OCI-LY3 (cell line): Measurements from ENCODE around the gene PTK6.
"Not testable (repeated sequence)": the region's sequence is repeated elsewhere in the genome, so short reads cannot be mapped to it uniquely, and the experiment has no call there.

Experiments used
- H2AFZ ChIP-seq: fragments of 200-600, 300-600 bp; shearing (Covaris generic); 2 replicates; pipeline ENCODE4 v1.6.0; 2014; ENCODE audit warnings: antibody characterized with exemption, low read depth, low read length
- H3K27ac ChIP-seq: fragments of 200-600, 300-600 bp; sonication (generic); 2 replicates; pipeline ENCODE4 v1.5.1; 2014; ENCODE audit warnings: mild to moderate bottlenecking, low read length, moderate library complexity, mixed read lengths
- H3K27me3 ChIP-seq: fragments of 200-600, 300-600 bp; sonication (generic); 2 replicates; pipeline ENCODE4 v1.6.1; 2014; ENCODE audit warnings: low read depth, low read length, mixed read lengths
- H3K36me3 ChIP-seq: fragments of 200-600, 300-600 bp; sonication (generic); replicated peaks from 2 replicates; pipeline ENCODE3; 2014; ENCODE audit warnings: low read depth, low read length, mixed read lengths
- H3K4me1 ChIP-seq: fragments of 300-600, 200-600 bp; sonication (generic); 2 replicates; pipeline ENCODE4 v1.6.1; 2014; ENCODE audit warnings: low read length, mixed read lengths
- H3K4me2 ChIP-seq: fragments of 200-600, 300-600 bp; sonication (generic); 2 replicates; pipeline ENCODE4 v1.6.1; 2014; ENCODE audit warnings: low read length, mixed read lengths
- H3K4me3 ChIP-seq: fragments of 300-600, 200-600 bp; sonication (generic); 2 replicates; pipeline ENCODE4 v1.5.1; 2014; ENCODE audit warnings: antibody characterized with exemption, mild to moderate bottlenecking, low read length, moderate library complexity
- H3K79me2 ChIP-seq: fragments of 300-600, 200-600 bp; shearing (Covaris generic); 2 replicates; pipeline ENCODE4 v1.6.1; 2014; ENCODE audit warnings: mild to moderate bottlenecking, low read length, mixed read lengths
- H3K9ac ChIP-seq: fragments of 300-600, 200-600 bp; shearing (Covaris generic); 2 replicates; pipeline ENCODE4 v1.6.0; 2014; ENCODE audit warnings: mild to moderate bottlenecking, low read length, moderate library complexity
- H3K9me3 ChIP-seq: fragments of 200-600, 300-600 bp; shearing (Covaris generic); 2 replicates; pipeline ENCODE4 v1.6.1; 2014; ENCODE audit warnings: low read length, mixed read lengths; ENCODE audit not compliant: insufficient read depth
- H4K20me1 ChIP-seq: fragments of 200-600, 300-600 bp; sonication (generic); 2 replicates; pipeline ENCODE4 v1.6.1; 2016; ENCODE audit warnings: low read length, mixed read lengths; ENCODE audit not compliant: insufficient read depth
- EZH2phosphoT487 ChIP-seq: fragments of 200-600 bp; shearing (Covaris generic); IDR thresholded peaks from 2 replicates; pipeline ENCODE4 v1.6.1; 2018; ENCODE audit warnings: antibody characterized with exemption, mixed run types, low read depth
- TF ChIP-seq, protein P1 (sequence below): fragments of 200-600, 300-600 bp; sonication (generic); IDR thresholded peaks from 2 replicates; pipeline ENCODE4 v1.5.1; 2014; ENCODE audit warnings: antibody characterized with exemption, low read length, low read depth

PTK6 gene

DNA sequence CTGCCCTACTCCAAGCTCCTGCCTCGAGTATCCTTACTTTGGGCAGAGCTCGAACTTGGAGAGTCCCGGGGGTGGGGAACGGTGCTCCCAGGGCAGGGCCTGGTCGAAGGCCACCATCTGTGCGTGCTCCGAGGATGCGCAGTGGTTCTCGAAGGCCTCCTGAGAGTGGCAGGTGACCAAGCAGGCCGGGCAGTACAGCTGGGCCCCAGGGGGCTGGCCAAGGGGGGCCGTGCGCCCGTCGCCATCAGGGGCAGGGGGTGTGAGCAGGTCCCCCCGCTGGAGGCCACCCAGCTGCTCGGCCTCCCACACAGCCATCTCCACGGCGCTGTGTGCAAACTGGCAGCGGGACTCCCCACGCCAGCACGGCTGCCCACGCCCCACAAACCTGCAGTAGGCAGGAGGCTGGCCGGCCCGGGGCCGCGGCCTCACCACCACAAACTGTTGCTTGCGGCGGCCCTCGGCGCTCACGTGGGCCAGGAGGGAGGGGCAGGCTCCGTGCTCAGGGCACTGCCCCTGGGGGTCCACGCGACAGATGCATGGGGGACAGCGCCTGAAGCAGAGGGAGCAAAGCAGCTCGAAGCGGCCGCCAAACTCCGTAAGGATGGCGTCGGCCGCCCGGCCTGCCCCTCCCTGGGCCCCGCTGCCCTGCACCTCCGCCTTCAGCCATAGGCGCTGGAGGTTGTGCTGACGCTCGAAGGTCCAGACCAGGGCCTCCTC, 35.1 kb upstream of the PTK6 start:
- Histone ChIP-seq H3K36me3 (no peaks in the 10 kb centered on the region), H3K9me3 (no peaks in the 10 kb centered on the region), H3K4me2 (no peak overlapping the region), H2AFZ (no peak overlapping the region), H3K27me3 (peaks cover 73% of the 10 kb centered on the region), H3K79me2 (no peaks in the 10 kb centered on the region), H3K4me1 (peaks cover 33% of the 10 kb centered on the region), H3K9ac (no peak overlapping the region), H4K20me1 (peaks cover 36% of the 10 kb centered on the region), H3K27ac (no peak overlapping the region), H3K4me3 (no peak overlapping the region)
- TF ChIP-seq EZH2phosphoT487 = no peak
- TF ChIP-seq, protein P1, sequence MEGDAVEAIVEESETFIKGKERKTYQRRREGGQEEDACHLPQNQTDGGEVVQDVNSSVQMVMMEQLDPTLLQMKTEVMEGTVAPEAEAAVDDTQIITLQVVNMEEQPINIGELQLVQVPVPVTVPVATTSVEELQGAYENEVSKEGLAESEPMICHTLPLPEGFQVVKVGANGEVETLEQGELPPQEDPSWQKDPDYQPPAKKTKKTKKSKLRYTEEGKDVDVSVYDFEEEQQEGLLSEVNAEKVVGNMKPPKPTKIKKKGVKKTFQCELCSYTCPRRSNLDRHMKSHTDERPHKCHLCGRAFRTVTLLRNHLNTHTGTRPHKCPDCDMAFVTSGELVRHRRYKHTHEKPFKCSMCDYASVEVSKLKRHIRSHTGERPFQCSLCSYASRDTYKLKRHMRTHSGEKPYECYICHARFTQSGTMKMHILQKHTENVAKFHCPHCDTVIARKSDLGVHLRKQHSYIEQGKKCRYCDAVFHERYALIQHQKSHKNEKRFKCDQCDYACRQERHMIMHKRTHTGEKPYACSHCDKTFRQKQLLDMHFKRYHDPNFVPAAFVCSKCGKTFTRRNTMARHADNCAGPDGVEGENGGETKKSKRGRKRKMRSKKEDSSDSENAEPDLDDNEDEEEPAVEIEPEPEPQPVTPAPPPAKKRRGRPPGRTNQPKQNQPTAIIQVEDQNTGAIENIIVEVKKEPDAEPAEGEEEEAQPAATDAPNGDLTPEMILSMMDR = no peak

DNA sequence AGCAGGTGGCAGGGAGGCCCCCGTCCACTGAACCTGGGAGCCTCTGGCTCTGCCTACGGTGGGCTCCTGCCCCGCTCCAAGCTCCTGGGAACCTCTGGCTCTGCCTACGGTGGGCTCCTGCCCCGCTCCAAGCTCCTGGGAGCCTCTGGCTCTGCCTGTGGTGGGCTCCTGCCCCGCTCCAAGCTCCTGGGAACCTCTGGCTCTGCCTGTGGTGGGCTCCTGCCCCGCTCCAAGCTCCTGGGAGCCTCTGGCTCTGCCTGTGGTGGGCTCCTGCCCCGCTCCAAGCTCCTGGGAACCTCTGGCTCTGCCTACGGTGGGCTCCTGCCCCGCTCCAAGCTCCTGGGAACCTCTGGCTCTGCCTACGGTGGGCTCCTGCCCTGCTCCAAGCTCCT, 33.9 kb upstream of the PTK6 start:
- H2AFZ ChIP-seq, H3K27ac ChIP-seq, H3K9me3 ChIP-seq, H3K79me2 ChIP-seq, H3K9ac ChIP-seq, H3K4me3 ChIP-seq, H3K4me2 ChIP-seq, H3K36me3 ChIP-seq: not testable (repeated sequence)
- H4K20me1 ChIP-seq = peaks cover 47% of the 10 kb centered on the region
- H3K4me1 ChIP-seq = peaks cover 33% of the 10 kb centered on the region
- H3K27me3 ChIP-seq = peaks cover 74% of the 10 kb centered on the region

DNA sequence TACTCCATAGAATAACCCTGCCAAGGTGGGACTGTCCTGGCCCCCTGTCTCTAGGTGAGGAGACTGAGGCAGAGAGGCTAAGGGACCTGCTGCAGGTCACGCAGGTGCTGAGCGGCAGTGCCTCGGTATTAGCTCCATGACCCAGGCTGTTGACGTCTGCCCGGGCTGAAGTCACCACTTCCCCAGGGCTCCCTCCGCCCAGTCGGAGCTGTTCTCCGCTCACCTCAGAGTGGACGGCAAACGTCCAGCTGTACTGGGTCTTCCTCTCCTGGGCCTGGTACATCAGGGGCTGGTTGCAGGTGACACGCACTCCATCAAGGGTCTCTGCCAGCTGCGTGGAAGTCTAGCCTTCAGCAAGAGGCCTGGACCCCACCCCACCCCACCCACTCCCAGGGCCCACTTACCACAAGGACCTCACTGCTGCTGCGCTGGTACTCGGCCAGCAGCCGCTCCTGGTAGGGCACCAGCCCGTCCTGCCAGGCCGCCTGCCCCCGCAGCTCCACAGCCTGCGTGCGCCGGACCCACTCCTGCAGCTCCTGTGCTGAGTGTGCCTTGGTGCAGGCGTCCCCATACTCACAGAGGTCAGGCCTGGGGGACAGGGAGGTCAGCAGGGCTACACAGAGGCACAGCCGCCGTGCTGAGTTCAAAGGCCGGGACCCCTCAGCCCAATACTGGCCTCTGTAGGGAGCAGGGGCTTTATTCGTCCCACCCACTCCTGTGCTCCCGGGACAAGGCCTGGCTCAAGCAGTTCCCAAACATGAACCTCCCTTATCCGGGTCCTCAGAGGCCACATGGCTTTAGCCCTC, 33.3 kb upstream of the PTK6 start:
- H3K27ac ChIP-seq = no peak overlapping the region
- H3K27me3 ChIP-seq = peaks cover 76% of the 10 kb centered on the region
- no peak overlapping the region for H3K4me3 ChIP-seq
- no peak overlapping the region for H2AFZ ChIP-seq
- no peak overlapping the region for H3K9ac ChIP-seq
- H3K79me2 ChIP-seq = no peaks in the 10 kb centered on the region
- no peak overlapping the region for H3K4me2 ChIP-seq
- TF ChIP-seq, protein P1 = no peak
- TF ChIP-seq EZH2phosphoT487 = no peak
- no peaks in the 10 kb centered on the region for H3K36me3 ChIP-seq
- H3K4me1 ChIP-seq = peaks cover 33% of the 10 kb centered on the region
- H4K20me1 ChIP-seq = peaks cover 53% of the 10 kb centered on the region
- H3K9me3 ChIP-seq = no peaks in the 10 kb centered on the region

DNA sequence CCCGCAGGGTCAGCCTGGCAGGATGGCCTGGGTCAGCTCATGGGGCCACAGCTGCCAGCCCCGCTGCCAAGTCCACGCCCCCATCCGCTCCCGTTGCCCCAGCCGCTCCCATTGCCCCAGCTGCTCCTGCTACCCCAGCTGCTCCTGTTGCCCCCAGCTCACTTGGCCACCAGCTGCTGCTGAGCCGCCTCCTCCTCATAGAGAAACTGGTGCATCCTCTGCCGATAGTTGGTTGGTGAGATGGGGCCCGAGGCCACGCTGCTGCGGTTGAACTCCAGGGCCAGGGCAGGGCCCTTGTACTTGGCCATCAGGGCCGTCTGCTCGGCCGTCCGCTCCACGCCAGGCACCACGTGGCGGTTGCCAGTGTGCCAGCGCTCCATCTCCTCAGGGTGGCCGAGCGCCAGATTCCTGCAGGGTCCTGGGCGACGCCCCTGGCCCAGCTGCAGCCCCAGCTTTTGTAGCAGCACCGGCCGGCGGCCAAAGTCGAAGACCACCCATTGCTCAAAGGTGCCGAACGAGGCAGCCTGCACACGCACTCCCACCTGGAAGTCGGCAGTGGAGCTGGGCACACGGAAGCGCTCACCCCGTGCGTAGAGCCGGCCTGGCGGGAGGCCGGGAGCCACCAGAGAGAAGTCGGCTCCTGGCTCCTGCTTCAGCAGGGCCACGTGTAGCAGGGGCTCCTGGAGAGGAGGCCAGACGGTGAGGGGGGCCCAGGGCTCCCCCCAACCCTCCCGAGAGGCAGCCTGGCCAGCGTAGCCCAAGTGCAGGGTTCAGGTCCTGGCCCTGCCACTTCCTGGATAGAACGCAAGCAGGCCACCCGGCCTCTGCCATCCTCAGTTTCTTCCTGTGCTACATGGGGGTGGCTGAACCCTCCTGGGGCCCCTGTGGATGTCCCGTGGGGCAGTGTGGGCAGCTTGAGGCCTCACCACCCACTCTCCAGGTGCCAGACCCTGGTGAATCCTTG, 32.1 kb upstream of the PTK6 start:
- peaks cover 68% of the 10 kb centered on the region for H3K27me3 ChIP-seq
- H3K4me2 ChIP-seq = peak overlapping the region; percentile 68
- TF ChIP-seq, protein P1 = no peak
- TF ChIP-seq EZH2phosphoT487 = no peak
- H3K36me3 ChIP-seq = no peaks in the 10 kb centered on the region
- peaks cover 58% of the 10 kb centered on the region for H4K20me1 ChIP-seq
- H3K27ac ChIP-seq = no peak overlapping the region
- H3K9ac ChIP-seq = no peak overlapping the region
- no peak overlapping the region for H2AFZ ChIP-seq
- H3K9me3 ChIP-seq = no peaks in the 10 kb centered on the region
- no peak overlapping the region for H3K4me3 ChIP-seq
- H3K4me1 ChIP-seq = peaks cover 30% of the 10 kb centered on the region
- H3K79me2 ChIP-seq = no peaks in the 10 kb centered on the region
